Ammon's horn (tissue), 1 donor: ENCODE data around the gene NSG1.
"Not testable (repeated sequence)": the region's sequence is repeated elsewhere in the genome, so short reads cannot be mapped to it uniquely, and the experiment has no call there.

Experiments
- DNase-seq: peaks from one replicate; pipeline ENCODE4 v3.0.0-alpha.2; 2016; ENCODE audit warnings: low spot score

NSG1 gene

GRCh38 chr4:4436244-4436823 lies 49.4 kb downstream of the NSG1 start:
- DNase-seq: no peak

- no peak for DNase-seq
These were observed 51.0 kb downstream of the NSG1 start for GRCh38 chr4:4437798-4438470.

GRCh38 chr4:4438891-4439290 lies 52.0 kb downstream of the NSG1 start:
- no peak for DNase-seq

GRCh38 chr4:4439782-4440181 lies 52.9 kb downstream of the NSG1 start:
- DNase-seq: no peak

GRCh38 chr4:4440333-4441061 lies 53.6 kb downstream of the NSG1 start:
- DNase-seq: no peak

GRCh38 chr4:4443821-4444220 lies 56.9 kb downstream of the NSG1 start:
- DNase-seq: no peak

- no peak for DNase-seq
These were observed 59.5 kb downstream of the NSG1 start for GRCh38 chr4:4446434-4446833.

GRCh38 chr4:4455210-4455865 lies 68.4 kb downstream of the NSG1 start:
- DNase-seq: no peak

- no peak for DNase-seq
These were observed 69.4 kb downstream of the NSG1 start for GRCh38 chr4:4456351-4456750.

GRCh38 chr4:4456816-4457578 lies 70.1 kb downstream of the NSG1 start:
- no peak for DNase-seq

- no peak for DNase-seq
These were observed 71.1 kb downstream of the NSG1 start for GRCh38 chr4:4457803-4458553.

GRCh38 chr4:4459181-4459580 lies 72.3 kb downstream of the NSG1 start:
- no peak for DNase-seq

GRCh38 chr4:4460759-4461158 lies 73.9 kb downstream of the NSG1 start:
- no peak for DNase-seq

GRCh38 chr4:4461178-4461577 lies 74.3 kb downstream of the NSG1 start:
- DNase-seq: no peak

- no peak for DNase-seq
These were observed 74.9 kb downstream of the NSG1 start for GRCh38 chr4:4461850-4462249.

- DNase-seq: no peak
These were observed 76.1 kb downstream of the NSG1 start for GRCh38 chr4:4462970-4463369.

GRCh38 chr4:4465238-4465637 lies 78.3 kb downstream of the NSG1 start:
- DNase-seq: not testable (repeated sequence)
